ENCODE measurements around the gene FOXO6.

The FOXO6 gene

DNA sequence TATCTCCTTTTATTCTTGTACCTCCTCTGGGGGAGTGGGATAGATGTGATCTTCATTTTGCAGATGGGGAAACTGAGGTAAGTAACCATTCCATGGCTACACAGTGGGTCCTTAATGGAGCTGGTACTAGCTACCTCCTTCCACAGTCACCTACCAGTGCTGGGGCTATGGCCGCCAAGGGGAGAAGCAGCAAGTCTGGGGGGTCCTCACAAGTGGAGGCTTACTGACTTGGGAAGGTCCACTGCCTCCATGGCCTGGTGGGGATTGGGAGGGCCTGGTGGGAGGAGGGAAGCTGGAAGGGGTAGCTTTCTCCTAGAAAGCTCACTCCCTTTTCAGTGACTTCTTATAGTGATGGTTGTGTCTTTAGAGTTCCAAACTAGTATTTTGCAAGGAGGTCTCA is 5.9 kb upstream of the FOXO6 start:
- Histone ChIP-seq H3K9me3 (ENCODE audit: insufficient read depth, low read length) (no peaks in the 10 kb centered on the region), H3K79me2 (ENCODE audit: low read length) (no peaks in the 10 kb centered on the region), H2AFZ (ENCODE audit: low read depth, low read length) (no peak overlapping the region), H4K20me1 (ENCODE audit: insufficient read depth, low read length) (no peaks in the 10 kb centered on the region), H3K9ac (ENCODE audit: low read length) (no peak overlapping the region), H3K4me1 (ENCODE audit: low read length) (peaks cover under 1% of the 10 kb centered on the region), H3K4me3 (ENCODE audit: low read length) (no peak overlapping the region), H3K36me3 (replicated peaks; ENCODE audit: low read depth, low read length) (no peaks in the 10 kb centered on the region), H3K27me3 (ENCODE audit: low read depth, low read length) (no peaks in the 10 kb centered on the region), H3K4me2 (ENCODE audit: low read length) (no peak overlapping the region), H3K27ac (ENCODE audit: low read length) (no peak overlapping the region)
- TF ChIP-seq, protein P1, sequence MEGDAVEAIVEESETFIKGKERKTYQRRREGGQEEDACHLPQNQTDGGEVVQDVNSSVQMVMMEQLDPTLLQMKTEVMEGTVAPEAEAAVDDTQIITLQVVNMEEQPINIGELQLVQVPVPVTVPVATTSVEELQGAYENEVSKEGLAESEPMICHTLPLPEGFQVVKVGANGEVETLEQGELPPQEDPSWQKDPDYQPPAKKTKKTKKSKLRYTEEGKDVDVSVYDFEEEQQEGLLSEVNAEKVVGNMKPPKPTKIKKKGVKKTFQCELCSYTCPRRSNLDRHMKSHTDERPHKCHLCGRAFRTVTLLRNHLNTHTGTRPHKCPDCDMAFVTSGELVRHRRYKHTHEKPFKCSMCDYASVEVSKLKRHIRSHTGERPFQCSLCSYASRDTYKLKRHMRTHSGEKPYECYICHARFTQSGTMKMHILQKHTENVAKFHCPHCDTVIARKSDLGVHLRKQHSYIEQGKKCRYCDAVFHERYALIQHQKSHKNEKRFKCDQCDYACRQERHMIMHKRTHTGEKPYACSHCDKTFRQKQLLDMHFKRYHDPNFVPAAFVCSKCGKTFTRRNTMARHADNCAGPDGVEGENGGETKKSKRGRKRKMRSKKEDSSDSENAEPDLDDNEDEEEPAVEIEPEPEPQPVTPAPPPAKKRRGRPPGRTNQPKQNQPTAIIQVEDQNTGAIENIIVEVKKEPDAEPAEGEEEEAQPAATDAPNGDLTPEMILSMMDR (IDR thresholded peaks at IDR 0.05; ENCODE audit: low read depth, low read length), result no peak
- no peak for TF ChIP-seq EZH2phosphoT487 (IDR thresholded peaks at IDR 0.05; ENCODE audit: low read depth)

DNA sequence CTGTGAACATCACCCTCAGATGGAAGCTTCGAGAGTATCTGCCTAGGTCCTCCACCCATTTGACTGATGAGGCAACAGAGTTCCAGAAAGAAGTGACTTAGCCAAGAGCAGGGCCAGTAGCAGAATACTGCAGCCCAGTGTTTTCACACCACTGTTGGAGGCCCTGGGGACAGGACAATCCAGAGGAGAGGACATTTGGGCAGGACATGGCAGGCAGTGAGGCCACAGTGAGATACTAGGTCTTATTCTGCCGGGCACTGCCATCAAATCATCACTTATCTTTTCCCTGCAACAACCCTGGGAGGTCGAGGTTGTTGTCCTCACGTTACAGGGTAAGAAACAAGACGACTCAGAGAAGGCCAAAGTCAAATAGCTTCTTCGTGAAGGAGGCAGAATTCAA is 5.5 kb upstream of the FOXO6 start:
- TF ChIP-seq, protein P1 (IDR thresholded peaks at IDR 0.05; ENCODE audit: low read depth, low read length), result no peak
- no peak for TF ChIP-seq EZH2phosphoT487 (IDR thresholded peaks at IDR 0.05; ENCODE audit: low read depth)
- Histone ChIP-seq H3K4me3 (ENCODE audit: low read length) (no peak overlapping the region), H2AFZ (ENCODE audit: low read depth, low read length) (no peak overlapping the region), H3K9ac (ENCODE audit: low read length) (no peak overlapping the region), H3K36me3 (replicated peaks; ENCODE audit: low read depth, low read length) (no peaks in the 10 kb centered on the region), H3K9me3 (ENCODE audit: insufficient read depth, low read length) (no peaks in the 10 kb centered on the region), H4K20me1 (ENCODE audit: insufficient read depth, low read length) (no peaks in the 10 kb centered on the region), H3K27ac (ENCODE audit: low read length) (no peak overlapping the region), H3K4me1 (ENCODE audit: low read length) (peaks cover 5% of the 10 kb centered on the region), H3K4me2 (ENCODE audit: low read length) (no peak overlapping the region), H3K27me3 (ENCODE audit: low read depth, low read length) (no peaks in the 10 kb centered on the region), H3K79me2 (ENCODE audit: low read length) (no peaks in the 10 kb centered on the region)

DNA sequence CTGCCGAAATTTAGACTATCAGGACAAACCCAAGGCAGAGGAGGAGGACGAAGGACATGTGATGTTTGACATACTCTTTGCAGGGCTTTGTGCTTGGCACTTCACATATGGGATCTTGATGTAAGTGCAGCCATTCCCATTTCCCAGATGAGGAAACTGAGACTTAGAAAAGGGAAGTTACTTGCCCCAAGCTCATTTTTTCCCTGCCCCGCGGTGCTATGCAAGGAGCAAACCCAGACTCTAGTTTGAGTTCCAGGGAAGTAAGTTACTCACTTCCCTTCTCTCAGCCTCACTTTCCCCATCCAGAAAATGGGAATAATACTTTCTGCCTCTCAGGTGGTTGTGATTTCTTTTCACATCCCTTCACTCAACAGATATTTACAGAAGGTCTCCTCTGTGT is 4.5 kb upstream of the FOXO6 start:
- Histone ChIP-seq H3K36me3 (replicated peaks; ENCODE audit: low read depth, low read length) (no peaks in the 10 kb centered on the region), H3K4me3 (ENCODE audit: low read length) (no peak overlapping the region), H3K4me2 (ENCODE audit: low read length) (no peak overlapping the region), H3K9me3 (ENCODE audit: insufficient read depth, low read length) (no peaks in the 10 kb centered on the region), H3K27me3 (ENCODE audit: low read depth, low read length) (no peaks in the 10 kb centered on the region), H3K79me2 (ENCODE audit: low read length) (no peaks in the 10 kb centered on the region), H3K4me1 (ENCODE audit: low read length) (peaks cover 5% of the 10 kb centered on the region), H3K27ac (ENCODE audit: low read length) (no peak overlapping the region), H3K9ac (ENCODE audit: low read length) (no peak overlapping the region), H4K20me1 (ENCODE audit: insufficient read depth, low read length) (no peaks in the 10 kb centered on the region), H2AFZ (ENCODE audit: low read depth, low read length) (no peak overlapping the region)
- TF ChIP-seq, protein P1 (IDR thresholded peaks at IDR 0.05; ENCODE audit: low read depth, low read length), result no peak
- no peak for TF ChIP-seq EZH2phosphoT487 (IDR thresholded peaks at IDR 0.05; ENCODE audit: low read depth)

DNA sequence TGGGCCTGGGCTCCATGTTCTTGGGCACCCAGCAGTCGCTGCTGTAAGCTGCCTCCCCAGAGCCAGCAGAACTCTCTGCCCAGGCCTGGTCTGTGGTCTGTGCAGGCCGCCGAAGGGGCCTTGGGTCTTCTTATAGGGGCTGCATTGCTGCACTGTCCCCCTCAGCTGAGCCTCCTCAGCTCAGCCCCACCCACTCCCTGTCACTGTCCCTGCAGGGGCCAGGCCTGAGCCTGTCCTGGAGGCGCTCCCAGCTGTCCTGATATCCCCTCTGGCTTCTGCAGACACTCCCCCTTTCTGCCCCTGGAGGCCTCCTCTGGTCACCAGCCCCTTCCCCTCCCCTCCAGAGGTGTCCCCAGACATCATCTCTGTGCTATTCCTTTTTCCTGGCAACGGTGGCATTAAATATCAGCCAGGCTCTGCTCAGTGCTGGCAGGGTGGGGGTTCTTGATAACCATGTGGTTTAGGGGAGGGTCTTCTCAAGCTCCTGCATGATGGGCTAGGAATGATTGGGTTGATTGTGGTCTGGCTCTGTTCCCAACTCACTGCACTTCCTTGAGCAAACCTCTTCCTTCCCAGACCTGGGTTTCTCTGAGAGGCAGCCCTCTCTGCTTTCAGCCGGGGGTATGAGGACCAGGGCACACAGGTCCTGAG is 3.7 kb upstream of the FOXO6 start:
- Histone ChIP-seq H3K4me3 (ENCODE audit: low read length) (no peak overlapping the region), H4K20me1 (ENCODE audit: insufficient read depth, low read length) (no peaks in the 10 kb centered on the region), H3K4me1 (ENCODE audit: low read length) (peaks cover 5% of the 10 kb centered on the region), H3K9ac (ENCODE audit: low read length) (no peak overlapping the region), H3K9me3 (ENCODE audit: insufficient read depth, low read length) (no peaks in the 10 kb centered on the region), H2AFZ (ENCODE audit: low read depth, low read length) (no peak overlapping the region), H3K27me3 (ENCODE audit: low read depth, low read length) (no peaks in the 10 kb centered on the region), H3K36me3 (replicated peaks; ENCODE audit: low read depth, low read length) (no peaks in the 10 kb centered on the region), H3K4me2 (ENCODE audit: low read length) (no peak overlapping the region), H3K79me2 (ENCODE audit: low read length) (no peaks in the 10 kb centered on the region), H3K27ac (ENCODE audit: low read length) (no peak overlapping the region)
- TF ChIP-seq, protein P1 (IDR thresholded peaks at IDR 0.05; ENCODE audit: low read depth, low read length), result no peak
- TF ChIP-seq EZH2phosphoT487 (IDR thresholded peaks at IDR 0.05; ENCODE audit: low read depth), result no peak
